HUES6 (cell line): ENCODE data around the gene MUC4.
"Not testable (repeated sequence)": the region's sequence is repeated elsewhere in the genome, so short reads cannot be mapped to it uniquely, and the experiment has no call there.

Experiments
- H3K27ac ChIP-seq: 2 replicates; pipeline ENCODE4 v1.7.0; 2013; ENCODE audit warnings: low read depth, mild to moderate bottlenecking, low read length, inconsistent platforms
- H3K27me3 ChIP-seq: 2 replicates; pipeline ENCODE4 v1.6.1; 2013; ENCODE audit warnings: low read length; ENCODE audit not compliant: control insufficient read depth, insufficient read depth
- H3K36me3 ChIP-seq: 2 replicates; pipeline ENCODE4 v1.6.1; 2013; ENCODE audit warnings: low read length; ENCODE audit not compliant: control insufficient read depth, insufficient read depth
- H3K4me1 ChIP-seq: 2 replicates; pipeline ENCODE4 v1.6.1; 2013; ENCODE audit warnings: low read length; ENCODE audit not compliant: control insufficient read depth, insufficient read depth
- H3K4me3 ChIP-seq: 2 replicates; pipeline ENCODE4 v1.5.1; 2013; ENCODE audit warnings: low read depth, low read length
- H3K9ac ChIP-seq: one replicate; pipeline ENCODE4 v1.6.1; 2013; ENCODE audit warnings: mild to moderate bottlenecking, low read length
- H3K9me3 ChIP-seq: 2 replicates; pipeline ENCODE4 v1.6.1; 2013; ENCODE audit warnings: low read depth, low read length; ENCODE audit not compliant: control insufficient read depth, insufficient read depth

Gene MUC4

DNA sequence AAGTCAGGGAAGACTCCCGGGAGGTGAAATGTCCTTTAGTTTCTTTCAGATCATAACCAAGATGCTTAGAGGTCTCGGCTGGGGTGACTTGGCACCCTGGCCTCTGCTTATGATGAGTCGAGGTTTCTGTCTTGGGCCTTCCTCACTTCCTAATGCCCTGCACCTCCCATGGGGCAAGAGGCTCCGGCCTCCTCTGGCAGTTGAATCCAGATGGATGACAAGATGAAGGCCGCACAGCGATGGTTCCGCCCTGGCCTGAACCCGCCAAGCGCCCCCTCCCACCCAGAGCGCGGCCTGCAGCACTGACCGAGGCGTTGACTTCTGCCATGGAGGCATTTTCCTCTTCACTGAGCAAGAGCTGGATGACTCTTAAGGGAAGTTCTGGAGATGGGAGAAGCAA, 59.7 kb downstream of the MUC4 start:
- Histone ChIP-seq H3K9ac (no peak overlapping the region), H3K27ac (no peak overlapping the region), H3K9me3 (no peaks in the 10 kb centered on the region), H3K4me3 (no peak overlapping the region), H3K27me3 (no peaks in the 10 kb centered on the region; the same call in none of the 2 replicates), H3K4me1 (peaks cover 2% of the 10 kb centered on the region; the same call in 1 of the 2 replicates), H3K36me3 (no peaks in the 10 kb centered on the region)

GRCh38 chr3:195751560-195751959, 60.2 kb downstream of the MUC4 start:
- Histone ChIP-seq H3K27me3 (peaks cover 4% of the 10 kb centered on the region), H3K9ac (no peak overlapping the region)

DNA sequence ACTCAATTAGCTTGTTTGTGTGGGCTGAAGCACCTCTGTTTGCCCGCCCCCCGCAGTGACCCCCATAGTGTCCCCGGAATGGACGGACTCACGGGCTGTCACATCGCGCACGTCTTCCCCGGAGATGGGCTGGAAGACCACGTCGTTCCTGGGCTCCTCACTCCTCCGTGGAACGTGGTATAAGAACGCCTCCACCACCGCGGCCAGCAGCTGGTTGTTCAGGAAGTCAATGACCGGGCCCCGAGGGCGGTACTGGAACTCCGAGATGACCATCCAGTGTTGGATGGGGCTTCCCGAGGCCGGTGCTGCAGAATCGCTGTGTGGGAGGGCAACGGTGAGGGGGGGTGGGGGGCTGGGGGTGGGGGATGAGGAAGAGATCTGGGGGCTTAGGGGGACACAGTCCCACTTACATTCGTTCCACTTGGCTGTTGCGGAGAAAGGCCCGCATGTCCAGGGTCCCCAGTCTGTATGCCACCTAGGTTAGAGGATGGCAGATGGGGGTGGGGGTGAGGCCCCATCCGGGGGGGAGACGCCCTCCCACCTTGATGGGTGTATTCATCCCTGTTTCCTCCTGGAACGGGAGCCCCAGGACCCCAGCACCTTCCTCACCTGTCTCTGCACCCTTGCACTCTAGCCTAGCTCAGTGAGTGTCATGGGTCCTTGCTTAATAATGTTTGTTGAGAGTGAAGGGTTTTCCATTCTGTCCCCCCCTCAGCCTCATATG, 60.8 kb downstream of the MUC4 start:
- Histone ChIP-seq H3K4me1 (no peaks in the 10 kb centered on the region; the same call in 1 of the 2 replicates), H3K27me3 (peaks cover 4% of the 10 kb centered on the region), H3K9me3 (no peaks in the 10 kb centered on the region), H3K27ac (no peak overlapping the region), H3K9ac (no peak overlapping the region), H3K36me3 (no peaks in the 10 kb centered on the region), H3K4me3 (no peak overlapping the region)

More at GRCh38 chr3:195751560-195751959, 60.2 kb downstream of the MUC4 start:
- Histone ChIP-seq H3K27ac (no peak overlapping the region), H3K9me3 (no peaks in the 10 kb centered on the region), H3K4me3 (no peak overlapping the region), H3K36me3 (no peaks in the 10 kb centered on the region), H3K4me1 (no peaks in the 10 kb centered on the region; the same call in 1 of the 2 replicates)

- not testable (repeated sequence) for H3K9ac ChIP-seq, H3K4me1 ChIP-seq, H3K27ac ChIP-seq, H3K9me3 ChIP-seq, H3K4me3 ChIP-seq, H3K27me3 ChIP-seq, H3K36me3 ChIP-seq
These were observed 62.6 kb downstream of the MUC4 start for GRCh38 chr3:195749101-195749500.

- Histone ChIP-seq H3K4me3 (no peak overlapping the region), H3K9ac (no peak overlapping the region), H3K27me3 (peaks cover 4% of the 10 kb centered on the region), H3K36me3 (no peaks in the 10 kb centered on the region), H3K4me1 (no peaks in the 10 kb centered on the region), H3K27ac (no peak overlapping the region), H3K9me3 (no peaks in the 10 kb centered on the region)
These were observed 63.1 kb downstream of the MUC4 start for GRCh38 chr3:195748661-195749060.

- Histone ChIP-seq H3K4me1 (no peaks in the 10 kb centered on the region), H3K27me3 (peaks cover 4% of the 10 kb centered on the region), H3K9ac (no peak overlapping the region), H3K27ac (no peak overlapping the region), H3K36me3 (no peaks in the 10 kb centered on the region), H3K4me3 (no peak overlapping the region), H3K9me3 (no peaks in the 10 kb centered on the region)
These were observed 65.0 kb downstream of the MUC4 start for GRCh38 chr3:195746751-195747150.

DNA sequence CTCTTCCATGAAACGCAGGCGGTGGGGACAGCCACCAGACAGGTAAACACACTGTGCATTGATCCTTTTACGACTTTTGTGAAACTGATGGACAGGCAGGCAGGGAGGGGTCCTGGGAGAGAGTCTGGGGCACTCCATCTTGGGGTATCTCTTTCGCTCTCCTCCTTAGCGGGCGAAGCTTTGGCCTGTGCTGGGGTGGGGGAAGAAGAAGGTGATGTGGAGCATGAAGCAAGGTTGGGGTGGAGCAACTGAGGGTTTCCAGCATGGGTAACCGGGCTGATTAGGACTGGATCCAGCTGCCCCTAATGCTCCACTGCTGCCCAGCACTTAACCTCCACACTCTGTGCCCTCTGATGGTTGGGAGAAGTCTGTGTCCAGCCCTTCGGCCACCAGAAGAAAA, 65.4 kb downstream of the MUC4 start:
- no peak overlapping the region for H3K9ac ChIP-seq
- no peak overlapping the region for H3K27ac ChIP-seq
- peaks cover 4% of the 10 kb centered on the region for H3K27me3 ChIP-seq
- H3K4me3 ChIP-seq = no peak overlapping the region
- no peaks in the 10 kb centered on the region for H3K36me3 ChIP-seq
- no peaks in the 10 kb centered on the region for H3K9me3 ChIP-seq
- no peaks in the 10 kb centered on the region for H3K4me1 ChIP-seq

- Histone ChIP-seq H3K9ac (no peak overlapping the region), H3K36me3 (no peaks in the 10 kb centered on the region), H3K27ac (no peak overlapping the region), H3K27me3 (peaks cover 4% of the 10 kb centered on the region), H3K9me3 (no peaks in the 10 kb centered on the region), H3K4me1 (no peaks in the 10 kb centered on the region), H3K4me3 (no peak overlapping the region)
These were observed 67.3 kb downstream of the MUC4 start for GRCh38 chr3:195744437-195744836.

DNA sequence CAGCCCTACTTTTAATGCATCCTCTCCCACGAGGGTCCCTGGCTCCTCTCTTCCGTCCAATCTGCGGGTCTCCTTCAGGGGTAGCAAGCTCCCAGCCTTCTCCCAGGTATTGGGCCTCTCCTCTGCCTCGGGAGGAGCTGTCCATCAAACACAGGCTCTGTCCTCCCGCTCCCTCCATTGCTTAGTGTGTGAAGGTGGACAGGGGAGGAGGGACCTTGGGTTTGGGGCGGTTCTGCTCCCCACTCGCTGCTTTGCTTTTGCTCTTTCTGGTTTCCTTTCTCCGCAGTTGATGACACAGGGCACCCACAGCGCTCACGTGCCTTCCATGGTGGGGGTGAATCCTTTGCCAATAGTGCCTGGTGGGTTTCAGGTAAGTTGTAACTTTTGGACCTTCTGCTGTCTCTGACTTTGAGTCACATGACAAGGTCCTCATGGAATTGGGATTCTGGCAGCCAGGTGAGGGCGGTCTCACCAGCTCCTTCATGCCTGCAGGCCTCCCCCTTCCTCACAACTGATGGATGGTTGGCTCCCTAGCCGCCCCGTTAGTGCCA, 72.1 kb downstream of the MUC4 start:
- Histone ChIP-seq H3K36me3 (no peaks in the 10 kb centered on the region), H3K27me3 (no peaks in the 10 kb centered on the region; the same call in 1 of the 2 replicates), H3K27ac (no peak overlapping the region), H3K9me3 (no peaks in the 10 kb centered on the region), H3K4me1 (no peaks in the 10 kb centered on the region), H3K4me3 (no peak overlapping the region), H3K9ac (no peak overlapping the region)

- H3K36me3 ChIP-seq = no peaks in the 10 kb centered on the region
- no peaks in the 10 kb centered on the region for H3K9me3 ChIP-seq
- no peak overlapping the region for H3K9ac ChIP-seq
- H3K27ac ChIP-seq = no peak overlapping the region
- H3K4me1 ChIP-seq = no peaks in the 10 kb centered on the region
- H3K27me3 ChIP-seq = no peaks in the 10 kb centered on the region; the same call in 1 of the 2 replicates
- no peak overlapping the region for H3K4me3 ChIP-seq
These were observed 73.3 kb downstream of the MUC4 start for GRCh38 chr3:195738274-195739044.

DNA sequence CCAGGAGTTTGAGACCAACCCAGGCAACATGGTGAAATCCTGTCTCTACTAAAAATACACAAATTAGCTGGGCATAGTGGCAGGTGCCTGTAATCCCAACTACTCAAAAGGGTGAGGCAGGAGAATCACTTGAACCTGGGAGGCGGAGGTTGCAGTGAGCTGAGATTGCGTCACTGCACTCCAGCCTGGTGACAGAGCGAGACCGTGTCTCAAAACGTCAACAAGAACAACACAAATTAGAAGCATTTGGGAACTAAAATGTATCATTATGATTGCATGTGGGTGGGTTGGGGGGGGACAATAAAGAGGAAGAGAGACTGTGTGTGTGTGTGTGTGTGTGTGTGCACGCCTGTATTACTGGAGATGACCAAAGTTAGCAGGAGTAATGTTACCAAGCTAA, 73.9 kb downstream of the MUC4 start:
- not testable (repeated sequence) for H3K27ac ChIP-seq, H3K4me1 ChIP-seq, H3K27me3 ChIP-seq, H3K9me3 ChIP-seq, H3K9ac ChIP-seq, H3K4me3 ChIP-seq, H3K36me3 ChIP-seq
